ENCODE measurements around the gene SLC12A3.

- TF ChIP-seq, protein P1, sequence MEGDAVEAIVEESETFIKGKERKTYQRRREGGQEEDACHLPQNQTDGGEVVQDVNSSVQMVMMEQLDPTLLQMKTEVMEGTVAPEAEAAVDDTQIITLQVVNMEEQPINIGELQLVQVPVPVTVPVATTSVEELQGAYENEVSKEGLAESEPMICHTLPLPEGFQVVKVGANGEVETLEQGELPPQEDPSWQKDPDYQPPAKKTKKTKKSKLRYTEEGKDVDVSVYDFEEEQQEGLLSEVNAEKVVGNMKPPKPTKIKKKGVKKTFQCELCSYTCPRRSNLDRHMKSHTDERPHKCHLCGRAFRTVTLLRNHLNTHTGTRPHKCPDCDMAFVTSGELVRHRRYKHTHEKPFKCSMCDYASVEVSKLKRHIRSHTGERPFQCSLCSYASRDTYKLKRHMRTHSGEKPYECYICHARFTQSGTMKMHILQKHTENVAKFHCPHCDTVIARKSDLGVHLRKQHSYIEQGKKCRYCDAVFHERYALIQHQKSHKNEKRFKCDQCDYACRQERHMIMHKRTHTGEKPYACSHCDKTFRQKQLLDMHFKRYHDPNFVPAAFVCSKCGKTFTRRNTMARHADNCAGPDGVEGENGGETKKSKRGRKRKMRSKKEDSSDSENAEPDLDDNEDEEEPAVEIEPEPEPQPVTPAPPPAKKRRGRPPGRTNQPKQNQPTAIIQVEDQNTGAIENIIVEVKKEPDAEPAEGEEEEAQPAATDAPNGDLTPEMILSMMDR (IDR thresholded peaks at IDR 0.05): no peak
- TF ChIP-seq POLR2A (IDR thresholded peaks at IDR 0.05): no peak
- TF ChIP-seq EP300 (IDR thresholded peaks at IDR 0.05): no peak
Measured at GRCh38 chr16:56941856-56942331, 76.9 kb downstream of the SLC12A3 start.
